Gastrocnemius medialis (tissue), 4 donors: ENCODE results near the gene NECAB3.

Source experiments
- POLR2A ChIP-seq, 2 donors: fragments of 450-650 bp; IDR thresholded peaks; one replicate each; pipeline ENCODE4 v1.6.1; 2017; ENCODE audit warnings: antibody characterized with exemption in 2 of 2, mild to moderate bottlenecking in 2 of 2, moderate library complexity in 2 of 2
- TF ChIP-seq, protein P1 (sequence below), 5 experiments: fragments of 450-650 bp in 3 of 5; fragments of 200-600 bp in 2 of 5; sonication (generic) in 2 of 5; IDR thresholded peaks in 4 of 5; conservative IDR thresholded peaks in 1 of 5; 1 replicate in 4 of 5; 2 replicates in 1 of 5; pipeline ENCODE4 v1.5.1; 2016 to 2019; ENCODE audit warnings: antibody characterized with exemption in 5 of 5, mild to moderate bottlenecking in 3 of 5, moderate library complexity in 3 of 5

DNA sequence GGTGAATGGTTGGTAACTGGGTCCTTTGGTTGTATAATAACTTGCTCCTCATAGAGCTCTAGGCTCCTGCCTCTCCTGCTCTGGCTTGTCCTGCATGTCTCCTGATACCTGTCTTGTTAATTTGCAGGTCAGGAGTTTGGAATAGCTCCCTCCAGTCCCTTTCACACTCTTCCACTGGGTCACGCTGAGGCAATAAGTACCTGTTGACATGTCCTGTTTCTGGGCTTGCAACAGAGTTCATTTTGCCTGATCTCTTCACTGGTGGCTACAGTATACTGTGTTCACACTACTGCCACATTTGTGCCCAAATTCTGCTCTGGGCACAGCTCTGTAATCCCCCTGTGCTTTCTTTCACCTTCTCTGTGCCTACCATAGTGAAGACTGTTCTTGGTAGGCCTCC is 37.5 kb downstream of the NECAB3 start:
- TF ChIP-seq POLR2A (IDR thresholded peaks at IDR 0.05): no peak
- TF ChIP-seq, protein P1, sequence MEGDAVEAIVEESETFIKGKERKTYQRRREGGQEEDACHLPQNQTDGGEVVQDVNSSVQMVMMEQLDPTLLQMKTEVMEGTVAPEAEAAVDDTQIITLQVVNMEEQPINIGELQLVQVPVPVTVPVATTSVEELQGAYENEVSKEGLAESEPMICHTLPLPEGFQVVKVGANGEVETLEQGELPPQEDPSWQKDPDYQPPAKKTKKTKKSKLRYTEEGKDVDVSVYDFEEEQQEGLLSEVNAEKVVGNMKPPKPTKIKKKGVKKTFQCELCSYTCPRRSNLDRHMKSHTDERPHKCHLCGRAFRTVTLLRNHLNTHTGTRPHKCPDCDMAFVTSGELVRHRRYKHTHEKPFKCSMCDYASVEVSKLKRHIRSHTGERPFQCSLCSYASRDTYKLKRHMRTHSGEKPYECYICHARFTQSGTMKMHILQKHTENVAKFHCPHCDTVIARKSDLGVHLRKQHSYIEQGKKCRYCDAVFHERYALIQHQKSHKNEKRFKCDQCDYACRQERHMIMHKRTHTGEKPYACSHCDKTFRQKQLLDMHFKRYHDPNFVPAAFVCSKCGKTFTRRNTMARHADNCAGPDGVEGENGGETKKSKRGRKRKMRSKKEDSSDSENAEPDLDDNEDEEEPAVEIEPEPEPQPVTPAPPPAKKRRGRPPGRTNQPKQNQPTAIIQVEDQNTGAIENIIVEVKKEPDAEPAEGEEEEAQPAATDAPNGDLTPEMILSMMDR (IDR thresholded peaks at IDR 0.05 in 4 of 5, conservative IDR thresholded peaks at IDR 0.05 in 1 of 5): no peak
